Keratinocyte (primary cell): ENCODE data around the gene CST7. TPM values are rescaled to one million over a fixed set of nuclear protein-coding genes. Genes with fewer than 3 reads are reported as not detected.

ENCODE experiments used
- DNase-seq: peaks from one replicate; pipeline ENCODE4 v3.0.0-alpha.2; 2011; ENCODE audit warnings: low read depth, missing footprints, low spot score
- FAIRE-seq: peaks from 2 replicates; lab custom pipeline; 2011; peaks lifted over from hg19 to GRCh38; lab: Jason Lieb, UNC
- H2AFZ ChIP-seq: 2 replicates; pipeline ENCODE4 v1.6.0; 2012; ENCODE audit warnings: low read length, control low read depth, inconsistent platforms; ENCODE audit not compliant: control insufficient read depth
- H3K27ac ChIP-seq: 2 replicates; pipeline ENCODE4 v1.5.1; 2011; ENCODE audit warnings: low read length; ENCODE audit not compliant: control insufficient read depth, insufficient read depth
- H3K27me3 ChIP-seq: 3 replicates; pipeline ENCODE4 v1.6.0; 2011; ENCODE audit warnings: low read length; ENCODE audit not compliant: control insufficient read depth, insufficient read depth; ENCODE audit errors: extremely low read depth
- H3K36me3 ChIP-seq, 2 experiments: 2 replicates in 1 of 2; 3 replicates in 1 of 2; pipeline ENCODE4 v1.5.1; 2011; ENCODE audit warnings: low read length in 2 of 2, mild to moderate bottlenecking in 1 of 2; ENCODE audit not compliant: control insufficient read depth in 2 of 2, insufficient read depth in 2 of 2; ENCODE audit errors: extremely low read depth in 1 of 2
- H3K4me1 ChIP-seq: 3 replicates; pipeline ENCODE4 v1.5.1; 2011; ENCODE audit warnings: low read length; ENCODE audit not compliant: control insufficient read depth, insufficient read depth; ENCODE audit errors: extremely low read depth
- H3K4me2 ChIP-seq: 3 replicates; pipeline ENCODE4 v1.6.0; 2011; ENCODE audit warnings: low read depth, low read length; ENCODE audit not compliant: control insufficient read depth, insufficient read depth; ENCODE audit errors: extremely low read depth
- H3K4me3 ChIP-seq, 3 experiments: fragments of 200-600 bp in 1 of 3; sonication (generic) in 1 of 3; 2 replicates in 2 of 3; 3 replicates in 1 of 3; pipeline ENCODE4 v1.5.1; 2011 to 2016; ENCODE audit warnings: low read length in 3 of 3, mild to moderate bottlenecking in 3 of 3, control low read depth in 2 of 3, inconsistent platforms in 1 of 3, low read depth in 1 of 3, mixed read lengths in 1 of 3, mixed run types in 1 of 3, moderate library complexity in 1 of 3; ENCODE audit not compliant: control insufficient read depth in 2 of 3, insufficient read depth in 2 of 3; ENCODE audit errors: extremely low read depth in 1 of 3
- H3K79me2 ChIP-seq: 2 replicates; pipeline ENCODE4 v1.6.0; 2012; ENCODE audit warnings: low read length; ENCODE audit not compliant: control insufficient read depth, insufficient read depth
- H3K9ac ChIP-seq: 3 replicates; pipeline ENCODE4 v1.6.0; 2011; ENCODE audit warnings: low read length; ENCODE audit not compliant: control insufficient read depth, insufficient read depth; ENCODE audit errors: extremely low read depth
- H3K9me1 ChIP-seq: 3 replicates; pipeline ENCODE4 v1.6.0; 2011; ENCODE audit warnings: low read length; ENCODE audit not compliant: control insufficient read depth, insufficient read depth; ENCODE audit errors: extremely low read depth
- H3K9me3 ChIP-seq: 2 replicates; pipeline ENCODE4 v1.5.1; 2012; ENCODE audit warnings: low read depth, low read length; ENCODE audit not compliant: control insufficient read depth
- H4K20me1 ChIP-seq: 3 replicates; pipeline ENCODE4 v1.6.0; 2011; ENCODE audit warnings: low read length; ENCODE audit not compliant: control insufficient read depth, insufficient read depth; ENCODE audit errors: extremely low read depth
- CTCF ChIP-seq, 3 experiments: IDR thresholded peaks in 1 of 3; conservative IDR thresholded peaks in 1 of 3; optimal IDR thresholded peaks in 1 of 3; 2 replicates in 2 of 3; 3 replicates in 1 of 3; pipeline versions ENCODE3 to v1.5.1; 2011; ENCODE audit warnings: low read length in 3 of 3, mild to moderate bottlenecking in 3 of 3, moderate library complexity in 2 of 3, control low read depth in 1 of 3, inconsistent platforms in 1 of 3; ENCODE audit not compliant: insufficient read depth in 2 of 3; ENCODE audit errors: extremely low read depth in 1 of 3
- EZH2 ChIP-seq: IDR thresholded peaks from one replicate; pipeline ENCODE4 v1.6.1; 2012; ENCODE audit warnings: inconsistent platforms, mild to moderate bottlenecking, low read length, moderate library complexity
- dilution Hi-C: fragments of 300-500 bp; cut with MboI; formaldehyde crosslinking; loops from one replicate; pipeline ENCODE4 v1.7.0; 2020; ENCODE audit warnings: low sequenced_read_pairs; ENCODE audit not compliant: extremely low pct_ligation_motif_present
- polyA plus RNA-seq, 5 experiments: library from polyadenylated mRNA; depleted of rRNA in 3 of 5; stranded (reverse) in 3 of 5; stranded (forward) in 1 of 5; unstranded in 1 of 5; fragments of >200 nt; gene quantifications; 1 replicate in 1 of 5; 2 replicates in 3 of 5; 3 replicates in 1 of 5; pipeline versions ENCODE4 v1.2.1 to v1.2.3, GENCODE V29; 2011 to 2012; ENCODE audit warnings: missing spikeins in 2 of 5, low read depth in 1 of 5, low replicate concordance in 1 of 5

CST7 gene
- polyA plus RNA-seq, 1 donor (not counting 4 experiments of a cell fraction or from before 2014, with no cell fraction given): not detected

- Histone ChIP-seq H3K4me2 (no peak overlapping the region), H3K9ac (no peak overlapping the region), H3K4me1 (no peaks in the 10 kb centered on the region), H3K27ac (no peak overlapping the region), H3K9me1 (no peaks in the 10 kb centered on the region), H3K36me3 (peaks cover 11 to 31% of the 10 kb centered on the region in 2 experiments), H2AFZ (no peak overlapping the region), H3K79me2 (no peaks in the 10 kb centered on the region), H3K4me3 (no peak overlapping the region), H3K9me3 (no peaks in the 10 kb centered on the region), H4K20me1 (no peaks in the 10 kb centered on the region), H3K27me3 (no peaks in the 10 kb centered on the region)
- no peak for FAIRE-seq
- no peak for TF ChIP-seq EZH2
- TF ChIP-seq CTCF (optimal IDR thresholded peaks at IDR 0.05 in 1 of 3, IDR thresholded peaks at IDR 0.05 in 1 of 3, conservative IDR thresholded peaks at IDR 0.05 in 1 of 3; ENCODE audit: extremely low read depth in 1 of 3, insufficient read depth in 2 of 3, low read length in 3 of 3): no peak
- dilution Hi-C loops: no loop called here
- DNase-seq: no peak
Observed at GRCh38 chr20:24961384-24962181, 12.5 kb downstream of the CST7 start.

DNA sequence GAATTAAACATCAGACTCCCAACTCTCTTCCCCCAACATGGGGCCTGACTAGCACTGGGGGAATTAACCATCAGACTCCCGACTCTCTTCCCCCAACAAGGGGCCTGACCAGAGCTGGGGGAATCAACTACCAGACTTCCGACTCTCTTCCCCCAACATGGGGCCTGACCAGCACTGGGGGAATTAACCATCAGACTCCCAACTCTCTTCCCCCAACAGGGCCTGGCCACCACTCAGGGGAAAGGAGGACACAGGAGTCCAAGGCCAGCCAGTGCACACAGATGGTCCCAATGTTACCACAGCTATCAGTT is 13.1 kb downstream of the CST7 start:
- Histone ChIP-seq H3K36me3 (peaks cover 11 to 30% of the 10 kb centered on the region in 2 experiments), H2AFZ (no peak overlapping the region)
- no peak for FAIRE-seq

More for the DNA sequence above, 13.1 kb downstream of the CST7 start:
- dilution Hi-C loops: no loop called here
- DNase-seq: no peak
- Histone ChIP-seq H3K9ac (no peak overlapping the region), H3K9me1 (no peaks in the 10 kb centered on the region), H3K79me2 (no peaks in the 10 kb centered on the region), H3K27me3 (no peaks in the 10 kb centered on the region), H3K4me2 (no peak overlapping the region), H4K20me1 (no peaks in the 10 kb centered on the region), H3K4me1 (no peaks in the 10 kb centered on the region), H3K27ac (no peak overlapping the region), H3K9me3 (no peaks in the 10 kb centered on the region), H3K4me3 (no peak overlapping the region)
- TF ChIP-seq EZH2 (no peak), CTCF (optimal IDR thresholded peaks at IDR 0.05 in 1 of 3, IDR thresholded peaks at IDR 0.05 in 1 of 3, conservative IDR thresholded peaks at IDR 0.05 in 1 of 3; ENCODE audit: extremely low read depth in 1 of 3, insufficient read depth in 2 of 3, low read length in 3 of 3) (no peak)
